IMR-90 (cell line): Measurements from ENCODE around the gene FBXW5. TPM values are rescaled to one million over a fixed set of nuclear protein-coding genes. Genes with fewer than 3 reads are reported as not detected.

Experiments
- ATAC-seq: fragments of 200-7000 bp; cut with Tn5 transposase; 2 replicates; pipeline ENCODE4 v1.9.1; 2020; ENCODE audit warnings: low read depth, mild to moderate bottlenecking, moderate library complexity
- BruUV-seq: library from RNA; stranded (reverse); fragments of 400-500 nt; replicated peaks from 2 replicates; lab custom pipeline; 2021; lab: Mats Ljungman, UMichigan
- CTCF ChIA-PET: fragments of 300-600 bp; formaldehyde crosslinking; extraction: SDS; loops from one replicate; lab custom pipeline; 2021; ENCODE audit warnings: antibody characterized with exemption; lab: Yijun Ruan, JAX
- POLR2A ChIA-PET: fragments of 300-600 bp; sonication (Branson Sonifier 250); formaldehyde crosslinking; loops from one replicate; lab custom pipeline; 2022; ENCODE audit warnings: antibody characterized with exemption; ENCODE audit not compliant: unreplicated experiment; lab: Charles Lee
- DNase-seq: peaks from one replicate; pipeline ENCODE4 v3.0.0; 2013
- H2AFZ ChIP-seq: replicated peaks from 2 replicates; pipeline ENCODE3; 2013; ENCODE audit warnings: low read length, mild to moderate bottlenecking; ENCODE audit not compliant: poor library complexity
- H2AK5ac ChIP-seq: 2 replicates; pipeline ENCODE4 v1.6.1; 2013; ENCODE audit warnings: low read depth, low read length, inconsistent platforms
- H2AK9ac ChIP-seq: replicated peaks from 2 replicates; pipeline ENCODE3; 2013; ENCODE audit warnings: mild to moderate bottlenecking, low read depth, low read length, moderate library complexity; ENCODE audit not compliant: poor library complexity
- H2BK120ac ChIP-seq: 2 replicates; pipeline ENCODE4 v1.6.1; 2013; ENCODE audit warnings: low read depth, low read length, inconsistent platforms
- H2BK15ac ChIP-seq: 3 replicates; pipeline ENCODE4 v1.6.1; 2013; ENCODE audit warnings: low read depth, low read length, inconsistent platforms
- H2BK20ac ChIP-seq: 2 replicates; pipeline ENCODE4 v1.6.1; 2013; ENCODE audit warnings: low read depth, mild to moderate bottlenecking, inconsistent platforms, low read length, moderate library complexity
- H2BK5ac ChIP-seq: 2 replicates; pipeline ENCODE4 v1.6.1; 2013; ENCODE audit warnings: mild to moderate bottlenecking, low read depth, low read length, inconsistent platforms; ENCODE audit not compliant: poor library complexity, severe bottlenecking
- H3K14ac ChIP-seq: replicated peaks from 2 replicates; pipeline ENCODE4 v1.6.1; 2013; ENCODE audit warnings: low read depth, low read length, inconsistent platforms
- H3K18ac ChIP-seq: 2 replicates; pipeline ENCODE4 v1.6.1; 2013; ENCODE audit warnings: low read depth, low read length, control low read depth
- H3K23ac ChIP-seq: 2 replicates; pipeline ENCODE4 v1.6.1; 2013; ENCODE audit warnings: low read depth, low read length, inconsistent platforms
- H3K27ac ChIP-seq: 2 replicates; pipeline ENCODE4 v1.5.1; 2013; ENCODE audit warnings: mild to moderate bottlenecking, control low read depth, low read length; ENCODE audit not compliant: insufficient read depth
- H3K27me3 ChIP-seq: 2 replicates; pipeline ENCODE4 v1.6.1; 2013; ENCODE audit warnings: low read length; ENCODE audit not compliant: control insufficient read depth, insufficient read depth
- H3K36me3 ChIP-seq: 2 replicates; pipeline ENCODE4 v1.6.1; 2013; ENCODE audit warnings: low read length, mixed read lengths; ENCODE audit not compliant: control insufficient read depth, insufficient read depth
- H3K4ac ChIP-seq: 2 replicates; pipeline ENCODE4 v1.6.1; 2013; ENCODE audit warnings: low read depth, low read length, inconsistent platforms
- H3K4me1 ChIP-seq: 2 replicates; pipeline ENCODE4 v1.6.1; 2013; ENCODE audit warnings: low read length, mixed read lengths; ENCODE audit not compliant: control insufficient read depth, insufficient read depth
- H3K4me2 ChIP-seq: 2 replicates; pipeline ENCODE4 v1.6.1; 2013; ENCODE audit warnings: low read depth, mild to moderate bottlenecking, control low read depth, low read length, moderate library complexity
- H3K4me3 ChIP-seq: 2 replicates; pipeline ENCODE4 v1.5.1; 2013; ENCODE audit warnings: low read depth, mild to moderate bottlenecking, control low read depth, low read length, moderate library complexity; ENCODE audit not compliant: insufficient read depth
- H3K56ac ChIP-seq: 2 replicates; pipeline ENCODE4 v1.6.1; 2013; ENCODE audit warnings: low read length, inconsistent platforms; ENCODE audit not compliant: insufficient read depth; ENCODE audit errors: extremely low read depth
- H3K79me1 ChIP-seq, 2 experiments: 2 replicates each; pipeline ENCODE4 v1.6.1; 2013; ENCODE audit warnings: low read length in 2 of 2, inconsistent platforms in 1 of 2, low read depth in 1 of 2
- H3K9ac ChIP-seq: 2 replicates; pipeline ENCODE4 v1.6.1; 2013; ENCODE audit warnings: low read depth, low read length, control low read depth
- H3K9me1 ChIP-seq: 2 replicates; pipeline ENCODE4 v1.6.1; 2013; ENCODE audit warnings: low read length, inconsistent platforms; ENCODE audit not compliant: insufficient read depth
- H3K9me3 ChIP-seq: 2 replicates; pipeline ENCODE4 v1.6.1; 2013; ENCODE audit warnings: low read length; ENCODE audit not compliant: control insufficient read depth, insufficient read depth
- H4K20me1 ChIP-seq: 2 replicates; pipeline ENCODE4 v1.6.1; 2013; ENCODE audit warnings: low read length, inconsistent platforms; ENCODE audit not compliant: insufficient read depth
- H4K5ac ChIP-seq: 2 replicates; pipeline ENCODE4 v1.6.1; 2013; ENCODE audit warnings: mild to moderate bottlenecking, low read depth, low read length, control low read depth
- H4K8ac ChIP-seq, 2 experiments: 2 replicates each; pipeline ENCODE4 v1.6.1; 2013; ENCODE audit warnings: low read depth in 2 of 2, low read length in 2 of 2, control low read depth in 1 of 2, inconsistent platforms in 1 of 2
- H4K91ac ChIP-seq: 2 replicates; pipeline ENCODE4 v1.6.1; 2013; ENCODE audit warnings: low read depth, low read length, inconsistent platforms; ENCODE audit not compliant: insufficient read depth
- CHD1 ChIP-seq: IDR thresholded peaks from 2 replicates; pipeline ENCODE4 v1.6.1; 2012; ENCODE audit warnings: low read depth, low read length, improper control_type of control experiment
- CTCF ChIP-seq: conservative IDR thresholded peaks from 2 replicates; pipeline ENCODE4 v1.5.1; 2012; ENCODE audit warnings: mild to moderate bottlenecking, low read depth, low read length, improper control_type of control experiment
- MXI1 ChIP-seq: IDR thresholded peaks from 2 replicates; pipeline ENCODE4 v1.6.1; 2012; ENCODE audit warnings: low read depth, mild to moderate bottlenecking, low read length, moderate library complexity, borderline replicate concordance
- NFE2L2 ChIP-seq: fragments of 150-350 bp; IDR thresholded peaks from 2 replicates; pipeline ENCODE4 v1.6.1; 2016; ENCODE audit warnings: low read depth, mild to moderate bottlenecking, low read length
- POLR2A ChIP-seq: IDR thresholded peaks from 2 replicates; pipeline ENCODE4 v1.6.1; 2012; ENCODE audit warnings: mild to moderate bottlenecking, low read depth, low read length
- RAD21 ChIP-seq: IDR thresholded peaks from 2 replicates; pipeline ENCODE4 v1.6.1; 2012; ENCODE audit warnings: low read length, improper control_type of control experiment
- RFX5 ChIP-seq: IDR thresholded peaks from 2 replicates; pipeline ENCODE4 v1.8.0; 2012; ENCODE audit warnings: low read depth, mild to moderate bottlenecking, low read length, moderate library complexity
- SMC3 ChIP-seq: fragments of 150-350 bp; IDR thresholded peaks from 2 replicates; pipeline ENCODE4 v1.6.1; 2016; ENCODE audit warnings: low read depth, mild to moderate bottlenecking, antibody characterized with exemption, low read length, moderate library complexity
- USF2 ChIP-seq: fragments of 150-350 bp; IDR thresholded peaks from 2 replicates; pipeline ENCODE4 v1.6.1; 2017; ENCODE audit warnings: mild to moderate bottlenecking, antibody characterized with exemption, low read length, low read depth
- WGBS, 2 experiments: methylation state at CpG; one replicate each; pipeline versions ENCODE4 v1.1.5 to v1.1.7; 2013; ENCODE audit warnings: missing lambda C conversion rate in 2 of 2; ENCODE audit not compliant: insufficient read length in 1 of 2; ENCODE audit errors: extremely low coverage in 2 of 2; 5-methylcytosine and 5-hydroxymethylcytosine counted together
- dilution Hi-C: fragments of 300-500 bp; cut with HindIII; formaldehyde crosslinking; loops from one replicate; pipeline ENCODE4 v1.14.3; 2018; ENCODE audit warnings: low sequenced_read_pairs; ENCODE audit not compliant: unreplicated experiment
- in situ Hi-C: fragments of 300-500 bp; cut with MboI; formaldehyde crosslinking; loops from 3 replicates; pipeline ENCODE4 v1.14.3; 2019; ENCODE audit warnings: low sequenced_read_pairs, inconsistent platforms, mixed read lengths
- intact Hi-C: fragments of 100-400 bp; cut with micrococcal nuclease; formaldehyde crosslinking; loops from 2 replicates; pipeline ENCODE4 v1.10.0; 2022
- polyA plus RNA-seq, 3 experiments: library from polyadenylated mRNA; depleted of rRNA; stranded (reverse); fragments of >200 nt; gene quantifications; 2 replicates each; pipeline ENCODE4 v1.2.3, GENCODE V29; 2012; ENCODE audit warnings: low replicate concordance in 1 of 3
- total RNA-seq: library from RNA; depleted of rRNA; stranded (reverse); fragments of >200 nt; gene quantifications from 2 replicates; pipeline ENCODE4 v1.2.3, GENCODE V29; 2012

Gene FBXW5
- total and polyA plus RNA-seq, 2 of the 4 experiments (the other 2 are of a cell fraction) = 65.1 to 80.2 TPM

GRCh38 chr9:136928591-136928990 is 15.9 kb downstream of the FBXW5 start:
- no peak overlapping the region for H3K14ac ChIP-seq
- H2AK9ac ChIP-seq = no peak overlapping the region
- H3K27me3 ChIP-seq = no peaks in the 10 kb centered on the region
- H3K9me3 ChIP-seq = no peaks in the 10 kb centered on the region
- TF ChIP-seq USF2 (no peak), RFX5 (no peak), CHD1 (no peak), MXI1 (no peak), POLR2A (no peak), CTCF (no peak), SMC3 (no peak), NFE2L2 (no peak), RAD21 (no peak)
- peaks cover 2% of the 10 kb centered on the region in 2 experiments; a peak in 1 of 4 replicates for H3K79me1 ChIP-seq
- WGBS, 2 experiments = 91% methylated on average over 6 of the region's 9 CpGs; no CpG with 5 or more reads in 1 of the 2 experiments
- H2BK15ac ChIP-seq = no peak overlapping the region
- H4K5ac ChIP-seq = no peak overlapping the region
- no peak overlapping the region for H4K8ac ChIP-seq
- H3K9ac ChIP-seq = no peak overlapping the region
- no peak overlapping the region for H3K18ac ChIP-seq
- no peak for DNase-seq
- dilution Hi-C loops (no loop called here), intact Hi-C loops (no loop called here), in situ Hi-C loops (no loop called here)
- no peak overlapping the region for H3K56ac ChIP-seq
- H3K4me3 ChIP-seq = no peak overlapping the region
- H2BK120ac ChIP-seq = no peak overlapping the region
- peaks cover 10% of the 10 kb centered on the region for H3K36me3 ChIP-seq
- H4K91ac ChIP-seq = no peak overlapping the region
- H3K4me2 ChIP-seq = no peak overlapping the region
- no peak overlapping the region for H3K23ac ChIP-seq
- BruUV-seq = no TSS peak
- no peak overlapping the region for H2BK20ac ChIP-seq
- no peak overlapping the region for H2AFZ ChIP-seq
- CTCF ChIA-PET = no interaction called here
- no peak overlapping the region for H2BK5ac ChIP-seq
- H2AK5ac ChIP-seq = no peak overlapping the region
- no peak for ATAC-seq
- no peak overlapping the region for H3K4ac ChIP-seq
- POLR2A ChIA-PET = no interaction called here
- H4K20me1 ChIP-seq = no peaks in the 10 kb centered on the region
- no peak overlapping the region for H3K27ac ChIP-seq
- no peaks in the 10 kb centered on the region for H3K4me1 ChIP-seq
- no peaks in the 10 kb centered on the region; the same call in 1 of the 2 replicates for H3K9me1 ChIP-seq
